OCI-LY7 (cell line): ENCODE results near the gene LZTFL1. TPM values are rescaled to one million over a fixed set of nuclear protein-coding genes. Genes with fewer than 3 reads are reported as not detected.
"Not testable (repeated sequence)": the region's sequence is repeated elsewhere in the genome, so short reads cannot be mapped to it uniquely, and the experiment has no call there.

Source experiments
- BruUV-seq: library from RNA; stranded (reverse); fragments of 400-500 nt; replicated peaks from 2 replicates; lab custom pipeline; 2021; lab: Mats Ljungman, UMichigan
- CTCF ChIA-PET: fragments of 300-600 bp; sonication (Branson Sonifier 250); formaldehyde crosslinking; loops from one replicate; lab custom pipeline; 2022; ENCODE audit warnings: antibody characterized with exemption; ENCODE audit not compliant: unreplicated experiment; lab: Charles Lee
- POLR2A ChIA-PET: fragments of 300-600 bp; sonication (Branson Sonifier 250); formaldehyde crosslinking; loops from one replicate; lab custom pipeline; 2022; ENCODE audit warnings: antibody characterized with exemption; lab: Charles Lee
- DNase-seq: peaks from one replicate; pipeline ENCODE4 v3.0.0-alpha.2; 2015; ENCODE audit warnings: low spot score
- H2AFZ ChIP-seq: fragments of 200-600 bp; sonication (generic), shearing (Covaris generic); 2 replicates; pipeline ENCODE4 v1.6.1; 2014; ENCODE audit warnings: mild to moderate bottlenecking, antibody characterized with exemption, low read length, moderate library complexity
- H3K27ac ChIP-seq: fragments of 200-600 bp; sonication (generic); 2 replicates; pipeline ENCODE4 v1.5.1; 2014; ENCODE audit warnings: mixed run types, low read depth, mild to moderate bottlenecking, moderate library complexity, low read length, inconsistent platforms; ENCODE audit not compliant: poor library complexity, severe bottlenecking
- H3K36me3 ChIP-seq: fragments of 200-600 bp; sonication (generic); 2 replicates; pipeline ENCODE4 v1.6.1; 2014; ENCODE audit warnings: mild to moderate bottlenecking, antibody characterized with exemption, low read length, moderate library complexity, mixed read lengths; ENCODE audit not compliant: insufficient read depth
- H3K4me1 ChIP-seq: fragments of 200-600 bp; sonication (generic); 2 replicates; pipeline ENCODE4 v1.5.1; 2014; ENCODE audit warnings: mild to moderate bottlenecking, low read length; ENCODE audit not compliant: insufficient read depth, poor library complexity, severe bottlenecking
- H3K4me2 ChIP-seq: fragments of 200-600 bp; sonication (generic); 2 replicates; pipeline ENCODE4 v1.6.1; 2014; ENCODE audit warnings: mild to moderate bottlenecking, low read length
- H3K4me3 ChIP-seq: fragments of 200-600 bp; sonication (generic); 2 replicates; pipeline ENCODE4 v1.5.1; 2014; ENCODE audit warnings: mild to moderate bottlenecking, low read depth, low read length; ENCODE audit not compliant: poor library complexity, severe bottlenecking
- H3K79me2 ChIP-seq: fragments of 200-600 bp; sonication (generic); 2 replicates; pipeline ENCODE4 v1.6.1; 2016; ENCODE audit warnings: low read depth, mild to moderate bottlenecking, low read length, moderate library complexity, mixed read lengths; ENCODE audit not compliant: insufficient read depth
- H3K9me2 ChIP-seq: fragments of 200-600 bp; sonication (generic); 2 replicates; pipeline ENCODE4 v1.6.1; 2016; ENCODE audit warnings: mild to moderate bottlenecking, low read length, mixed read lengths; ENCODE audit not compliant: insufficient read depth
- H3K9me3 ChIP-seq: fragments of 200-600 bp; sonication (generic); 2 replicates; pipeline ENCODE4 v1.6.1; 2014; ENCODE audit warnings: mild to moderate bottlenecking, mixed run types, low read length, mixed read lengths
- H4K20me1 ChIP-seq: fragments of 200-600 bp; sonication (generic); 2 replicates; pipeline ENCODE4 v1.6.1; 2014; ENCODE audit warnings: mild to moderate bottlenecking, antibody characterized with exemption, low read length, moderate library complexity, mixed read lengths; ENCODE audit not compliant: insufficient read depth
- EZH2phosphoT487 ChIP-seq: fragments of 200-600 bp; sonication (generic); IDR thresholded peaks from 2 replicates; pipeline ENCODE4 v1.6.1; 2018; ENCODE audit warnings: low read depth, borderline replicate concordance, mild to moderate bottlenecking, mixed run types, antibody characterized with exemption, low read length, moderate library complexity, mixed read lengths
- intact Hi-C: fragments of 100-400 bp; cut with micrococcal nuclease; formaldehyde crosslinking; loops from one replicate; pipeline ENCODE4 v1.10.0; 2022; ENCODE audit not compliant: unreplicated experiment
- total RNA-seq, 2 experiments: library from RNA; depleted of rRNA in 1 of 2; stranded (reverse); fragments of >200 nt in 1 of 2; shearing (Covaris generic) in 1 of 2; gene quantifications; 2 replicates each; pipeline ENCODE4 v1.2.3, GENCODE V29; 2014 to 2022
- TF ChIP-seq, protein P1 (sequence below): fragments of 200-600 bp; sonication (generic); conservative IDR thresholded peaks from 2 replicates; pipeline ENCODE4 v1.5.1; 2014; ENCODE audit warnings: mild to moderate bottlenecking, antibody characterized with exemption, low read length, moderate library complexity, mixed read lengths

The LZTFL1 gene
- total RNA-seq, 2 experiments from 2014 or later = 3.2 to 8.7 TPM

DNA sequence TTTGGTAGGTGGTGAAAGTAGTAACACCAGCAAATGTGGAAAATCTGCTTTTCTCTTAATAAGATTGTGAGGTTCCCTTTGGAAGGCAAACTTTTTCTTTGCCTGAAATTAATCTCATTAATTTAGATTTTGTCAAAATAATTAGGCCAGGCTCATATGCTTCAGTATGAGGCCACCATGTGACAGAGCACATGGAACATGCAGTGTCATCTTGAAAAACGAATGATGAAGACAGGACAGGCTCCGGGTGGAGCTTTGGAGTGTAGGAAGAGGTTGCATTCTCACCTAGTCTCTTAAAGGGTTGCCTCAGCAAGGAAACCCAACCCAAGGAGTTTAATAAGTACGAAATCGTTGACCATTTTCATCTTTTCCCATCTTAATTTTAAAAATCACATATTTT lies 18.6 kb upstream of the LZTFL1 start:
- DNase-seq = no peak
- ChIA-PET POLR2A (no interaction called here), CTCF (no interaction called here)
- Histone ChIP-seq H3K9me2 (no peaks in the 10 kb centered on the region), H4K20me1 (no peaks in the 10 kb centered on the region), H3K36me3 (no peaks in the 10 kb centered on the region), H3K4me2 (no peak overlapping the region), H3K4me1 (no peaks in the 10 kb centered on the region), H3K4me3 (no peak overlapping the region), H2AFZ (no peak overlapping the region), H3K27ac (no peak overlapping the region), H3K79me2 (no peaks in the 10 kb centered on the region), H3K9me3 (no peaks in the 10 kb centered on the region)
- TF ChIP-seq, protein P1, sequence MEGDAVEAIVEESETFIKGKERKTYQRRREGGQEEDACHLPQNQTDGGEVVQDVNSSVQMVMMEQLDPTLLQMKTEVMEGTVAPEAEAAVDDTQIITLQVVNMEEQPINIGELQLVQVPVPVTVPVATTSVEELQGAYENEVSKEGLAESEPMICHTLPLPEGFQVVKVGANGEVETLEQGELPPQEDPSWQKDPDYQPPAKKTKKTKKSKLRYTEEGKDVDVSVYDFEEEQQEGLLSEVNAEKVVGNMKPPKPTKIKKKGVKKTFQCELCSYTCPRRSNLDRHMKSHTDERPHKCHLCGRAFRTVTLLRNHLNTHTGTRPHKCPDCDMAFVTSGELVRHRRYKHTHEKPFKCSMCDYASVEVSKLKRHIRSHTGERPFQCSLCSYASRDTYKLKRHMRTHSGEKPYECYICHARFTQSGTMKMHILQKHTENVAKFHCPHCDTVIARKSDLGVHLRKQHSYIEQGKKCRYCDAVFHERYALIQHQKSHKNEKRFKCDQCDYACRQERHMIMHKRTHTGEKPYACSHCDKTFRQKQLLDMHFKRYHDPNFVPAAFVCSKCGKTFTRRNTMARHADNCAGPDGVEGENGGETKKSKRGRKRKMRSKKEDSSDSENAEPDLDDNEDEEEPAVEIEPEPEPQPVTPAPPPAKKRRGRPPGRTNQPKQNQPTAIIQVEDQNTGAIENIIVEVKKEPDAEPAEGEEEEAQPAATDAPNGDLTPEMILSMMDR = no peak
- TF ChIP-seq EZH2phosphoT487 = no peak
- BruUV-seq = no TSS peak
- intact Hi-C loops = no loop called here

DNA sequence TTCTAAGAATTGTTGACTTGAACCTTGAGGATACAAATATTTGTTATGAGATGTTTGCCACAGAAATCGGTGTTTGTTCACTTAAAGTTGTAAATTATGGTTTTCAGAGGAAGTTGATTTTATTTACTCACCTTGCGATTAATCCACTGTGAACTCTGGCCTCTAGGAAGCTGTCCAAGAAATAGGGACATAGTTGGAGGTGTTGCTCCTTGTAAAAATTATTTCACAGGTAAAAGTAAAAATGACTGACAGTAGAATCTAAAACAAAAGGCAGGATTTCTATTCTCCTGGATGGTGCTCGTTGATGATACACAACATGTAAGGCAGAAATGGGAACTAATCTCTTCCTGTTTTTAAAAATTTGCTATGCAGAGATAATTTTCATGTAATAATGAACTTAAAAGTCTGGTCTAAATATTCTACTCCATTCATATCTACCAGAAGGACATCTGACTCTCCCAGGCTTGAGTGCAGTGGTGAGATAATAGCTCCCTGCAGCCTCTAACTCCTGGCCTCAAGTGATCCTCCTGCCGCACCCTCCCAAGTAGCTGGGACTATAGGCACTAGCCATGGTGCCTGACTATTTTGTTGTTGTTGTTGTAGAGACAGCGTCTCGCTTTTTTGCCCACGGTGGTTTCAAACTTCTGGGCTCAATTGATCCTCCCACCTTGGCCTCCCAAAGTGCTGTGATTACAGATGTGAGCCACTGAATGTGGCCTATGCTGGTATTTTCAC lies 17.1 kb upstream of the LZTFL1 start:
- intact Hi-C loops = no loop called here
- CTCF ChIA-PET = no interaction called here
- DNase-seq = no peak
- TF ChIP-seq, protein P1 = no peak
- no peak for TF ChIP-seq EZH2phosphoT487
- Histone ChIP-seq H2AFZ (no peak overlapping the region), H3K9me2 (no peaks in the 10 kb centered on the region), H3K79me2 (no peaks in the 10 kb centered on the region), H3K4me2 (no peak overlapping the region), H3K4me3 (no peak overlapping the region), H3K4me1 (no peaks in the 10 kb centered on the region), H3K36me3 (no peaks in the 10 kb centered on the region), H3K9me3 (no peaks in the 10 kb centered on the region), H3K27ac (no peak overlapping the region), H4K20me1 (no peaks in the 10 kb centered on the region)
- POLR2A ChIA-PET = interaction anchor here (0.5 to 0.6 kb wide), 2 partner anchors 300 to 1150 kb away, joined by 3 read pairs; no protein-coding TSS in a partner anchor
- no TSS peak for BruUV-seq

DNA sequence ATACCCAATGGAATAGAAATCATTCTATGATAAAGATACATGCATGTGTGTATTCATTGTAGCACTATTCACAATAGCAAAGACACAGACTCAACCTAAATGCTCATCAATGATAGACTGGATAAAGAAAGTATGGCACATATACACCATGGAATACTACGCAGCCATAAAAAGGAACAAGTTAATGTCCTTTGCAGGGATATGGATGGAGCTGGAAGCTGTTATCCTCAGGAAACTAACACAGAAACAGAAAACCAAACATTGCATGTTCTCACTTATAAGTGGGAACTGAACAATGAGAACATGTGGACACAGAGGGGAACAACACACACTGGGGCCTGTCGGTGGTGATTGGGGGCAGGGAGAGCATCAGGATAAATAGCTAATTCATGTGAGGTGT lies 15.1 kb upstream of the LZTFL1 start:
- H3K36me3 ChIP-seq, POLR2A ChIA-PET, H4K20me1 ChIP-seq, BruUV-seq, H3K4me3 ChIP-seq, H3K4me1 ChIP-seq, H3K4me2 ChIP-seq, intact Hi-C loops, CTCF ChIA-PET, H3K9me3 ChIP-seq, H3K27ac ChIP-seq, H3K9me2 ChIP-seq, H2AFZ ChIP-seq, DNase-seq, H3K79me2 ChIP-seq: not testable (repeated sequence)

DNA sequence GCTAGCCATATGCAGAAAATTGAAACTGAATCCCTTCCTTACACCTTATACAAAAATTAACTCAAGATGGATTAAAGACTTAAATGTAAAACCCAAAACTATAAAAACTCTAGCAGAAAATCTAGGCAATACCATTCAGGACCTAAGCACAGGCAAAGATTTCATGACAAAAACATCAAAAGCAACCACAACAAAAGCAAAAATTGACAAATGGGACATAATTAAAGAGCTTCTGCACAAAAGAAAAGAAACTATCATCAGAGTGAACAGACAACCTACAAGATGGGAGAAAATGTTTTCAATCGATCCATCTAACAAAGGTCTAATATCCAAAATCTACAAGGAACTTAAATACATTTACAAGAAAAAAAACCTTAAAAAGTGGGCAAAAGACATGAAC lies 14.4 kb upstream of the LZTFL1 start:
- H3K4me2 ChIP-seq, CTCF ChIA-PET, H4K20me1 ChIP-seq, DNase-seq, H3K4me3 ChIP-seq, POLR2A ChIA-PET, BruUV-seq, H2AFZ ChIP-seq, H3K9me3 ChIP-seq, H3K9me2 ChIP-seq, H3K79me2 ChIP-seq, H3K4me1 ChIP-seq, intact Hi-C loops, H3K27ac ChIP-seq, H3K36me3 ChIP-seq: not testable (repeated sequence)
